GM18498 (cell line): ENCODE data around the gene PPM1N.

Source experiments
- ATAC-seq: cut with Tn5 transposase; IDR thresholded peaks from one replicate; pipeline ENCODE4 v1.9.1; 2021; ENCODE audit warnings: mild to moderate bottlenecking, moderate library complexity; ENCODE audit not compliant: unreplicated experiment

Gene PPM1N

DNA sequence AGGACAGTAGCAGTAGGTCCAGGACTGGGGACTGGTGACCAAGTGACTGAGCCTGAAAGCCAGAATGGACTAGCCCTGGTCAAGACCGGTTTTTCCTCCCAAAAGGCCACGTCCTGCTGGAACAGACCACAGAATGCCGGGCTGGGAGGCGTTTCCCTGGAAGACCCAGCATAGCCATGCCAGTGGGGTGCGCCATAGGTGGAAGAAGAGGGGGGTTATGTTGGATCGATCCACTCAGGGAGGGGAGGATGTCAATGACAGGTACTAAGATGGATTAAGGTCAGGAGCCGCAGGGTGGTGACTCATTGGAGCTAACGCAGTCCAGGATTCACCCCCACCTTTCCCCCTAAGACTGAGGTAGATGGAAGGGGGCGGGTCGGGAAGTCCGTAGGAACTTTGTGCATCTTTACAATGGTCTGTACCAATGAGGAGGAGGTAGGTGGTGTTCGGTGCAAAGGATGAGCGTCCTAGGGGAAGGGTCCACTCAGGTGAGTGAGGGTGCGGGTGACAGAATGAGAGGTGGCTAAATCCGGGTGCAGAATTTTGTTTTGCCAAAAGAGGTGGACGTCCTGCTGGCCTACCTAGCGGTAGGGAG is 30.0 kb downstream of the PPM1N start:
- no peak for ATAC-seq

GRCh38 chr19:45528744-45529419 is 30.6 kb downstream of the PPM1N start:
- ATAC-seq: no peak

DNA sequence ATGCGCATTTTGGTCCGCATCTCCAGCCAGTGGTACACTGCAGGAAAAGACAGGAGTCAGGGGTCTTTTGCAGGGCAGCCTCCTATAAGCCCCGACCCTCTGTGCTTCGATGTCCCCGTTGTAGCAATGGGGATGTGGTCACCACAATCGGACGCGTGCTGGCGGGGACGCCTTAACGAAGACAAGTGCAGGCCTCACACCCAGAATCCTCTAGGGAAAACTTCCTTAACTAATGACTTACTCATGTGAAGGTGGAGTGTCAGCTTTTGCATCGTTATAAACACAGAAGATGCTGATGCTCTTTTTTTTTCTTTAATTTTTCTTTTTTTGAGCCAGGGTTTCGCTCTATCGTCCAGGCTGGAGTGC is 31.2 kb downstream of the PPM1N start:
- no peak for ATAC-seq

DNA sequence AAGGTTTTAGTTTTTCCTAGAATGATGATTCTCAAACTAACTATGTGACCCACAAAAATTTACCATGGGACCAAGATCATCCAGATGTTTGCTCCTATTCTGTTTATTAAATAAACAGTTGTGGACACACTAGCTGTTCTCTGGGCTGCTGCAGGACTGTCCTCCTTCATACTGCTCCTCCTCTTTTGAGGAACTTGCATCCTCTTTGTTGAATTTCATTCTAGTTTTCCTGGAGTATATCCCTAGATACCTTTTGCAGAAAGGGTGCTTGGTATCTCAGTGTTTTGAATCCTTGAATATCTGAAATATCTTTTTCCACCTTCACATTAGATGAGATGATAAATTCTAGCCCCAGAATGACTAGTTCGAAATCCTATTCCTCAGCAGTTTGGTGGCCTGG is 33.1 kb downstream of the PPM1N start:
- ATAC-seq: no peak

DNA sequence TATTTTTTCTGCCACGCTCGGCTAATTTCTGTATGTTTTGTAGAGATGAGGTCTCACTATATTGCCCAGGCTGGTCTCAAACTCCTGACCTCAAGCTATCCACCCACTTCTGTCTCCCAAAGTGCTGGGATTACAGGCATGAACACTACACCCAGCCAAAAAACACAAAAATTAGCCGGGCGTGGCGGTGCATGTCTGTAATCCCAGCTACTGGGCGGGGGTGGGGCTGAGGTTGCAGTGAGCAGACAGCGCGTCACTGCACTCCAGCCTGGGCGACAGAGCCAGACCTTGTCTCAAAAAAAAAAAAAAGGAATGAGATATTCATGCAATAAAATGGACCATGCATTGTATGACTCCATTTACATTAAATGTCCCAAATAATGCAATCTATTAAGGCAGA is 41.2 kb downstream of the PPM1N start:
- no peak for ATAC-seq

- no peak for ATAC-seq
Observed at GRCh38 chr19:45542234-45542668, 44.0 kb downstream of the PPM1N start.

DNA sequence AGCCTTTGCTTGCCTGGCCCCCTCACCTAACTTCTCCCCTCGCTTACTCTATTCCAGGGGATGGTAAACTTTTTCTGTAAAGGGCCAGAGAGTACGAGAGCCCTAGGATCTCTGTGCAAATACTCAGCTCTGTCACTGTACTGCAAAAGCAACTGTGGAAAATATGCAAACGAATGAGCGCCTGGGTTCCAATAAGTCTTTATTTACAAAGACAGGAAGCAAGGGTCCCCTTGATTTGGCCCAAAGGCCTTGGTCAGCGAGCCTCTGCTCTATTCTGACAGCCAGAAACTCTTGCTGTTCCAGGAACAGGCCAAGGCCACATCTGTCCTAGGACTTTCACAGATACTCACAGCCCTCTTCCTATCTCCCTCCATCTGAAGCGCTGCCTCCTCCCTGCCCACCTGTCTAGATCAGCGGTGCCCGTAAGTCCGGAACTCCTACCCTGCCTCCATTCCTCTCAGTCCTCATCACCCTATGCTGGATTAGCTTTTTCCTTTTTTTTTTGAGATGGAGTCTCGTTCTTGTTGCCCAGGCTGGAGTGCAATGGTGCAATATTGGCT is 49.0 kb downstream of the PPM1N start:
- ATAC-seq: no peak

- ATAC-seq: no peak
Observed at GRCh38 chr19:45547965-45548609, 49.8 kb downstream of the PPM1N start.
